ENCODE results near the gene R3HDML. TPM values are rescaled to one million over a fixed set of nuclear protein-coding genes. Genes with fewer than 3 reads are reported as not detected.

The R3HDML gene
- total RNA-seq, 2 donors from 2014 or later = not detected

GRCh38 chr20:44331201-44331600, 5.6 kb upstream of the R3HDML start:
- Histone ChIP-seq H3K36me3 (no peaks in the 10 kb centered on the region), H3K9me3 (no peaks in the 10 kb centered on the region), H3K27ac (no peak overlapping the region), H3K4me3 (no peak overlapping the region), H3K4me1 (ENCODE audit: control insufficient read depth in 1 of 2, low read depth in 2 of 2) (peaks cover 3 to 6% of the 10 kb centered on the region in 2 donors), H3K27me3 (replicated peaks; ENCODE audit: insufficient read depth) (no peaks in the 10 kb centered on the region)
- ATAC-seq (ENCODE audit: insufficient number of reproducible peaks, low FRiP score, low read depth) (no peak), DNase-seq (ENCODE audit: low spot score) (no peak)
- no peak for TF ChIP-seq CTCF (IDR thresholded peaks at IDR 0.05)

GRCh38 chr20:44334306-44334705, 2.5 kb upstream of the R3HDML start:
- Histone ChIP-seq H3K36me3 (no peaks in the 10 kb centered on the region), H3K27me3 (replicated peaks; ENCODE audit: insufficient read depth) (no peaks in the 10 kb centered on the region)

GRCh38 chr20:44334709-44335108, 2.1 kb upstream of the R3HDML start:
- Histone ChIP-seq H3K9me3 (no peaks in the 10 kb centered on the region), H3K36me3 (no peaks in the 10 kb centered on the region), H3K27ac (no peak overlapping the region), H3K4me1 (ENCODE audit: control insufficient read depth in 1 of 2, low read depth in 2 of 2) (no peaks in the 10 kb centered on the region), H3K27me3 (replicated peaks; ENCODE audit: insufficient read depth) (no peaks in the 10 kb centered on the region), H3K4me3 (no peak overlapping the region)
- DNase-seq (ENCODE audit: low spot score) = no peak
- TF ChIP-seq CTCF (IDR thresholded peaks at IDR 0.05) = no peak
- no peak for ATAC-seq (ENCODE audit: insufficient number of reproducible peaks, low FRiP score, low read depth)

More at GRCh38 chr20:44334306-44334705, 2.5 kb upstream of the R3HDML start:
- no peaks in the 10 kb centered on the region for H3K9me3 ChIP-seq
- H3K4me3 ChIP-seq = no peak overlapping the region
- TF ChIP-seq CTCF (IDR thresholded peaks at IDR 0.05) = no peak
- no peak for DNase-seq (ENCODE audit: low spot score)
- no peaks in the 10 kb centered on the region for H3K4me1 ChIP-seq (ENCODE audit: control insufficient read depth in 1 of 2, low read depth in 2 of 2)
- H3K27ac ChIP-seq = no peak overlapping the region
- no peak for ATAC-seq (ENCODE audit: insufficient number of reproducible peaks, low FRiP score, low read depth)

GRCh38 chr20:44335675-44336074, 1.2 kb upstream of the R3HDML start:
- no peaks in the 10 kb centered on the region for H3K4me1 ChIP-seq (ENCODE audit: control insufficient read depth in 1 of 2, low read depth in 2 of 2)
- H3K36me3 ChIP-seq = no peaks in the 10 kb centered on the region
- H3K9me3 ChIP-seq = no peaks in the 10 kb centered on the region
- no peak for DNase-seq (ENCODE audit: low spot score)
- ATAC-seq (ENCODE audit: insufficient number of reproducible peaks, low FRiP score, low read depth) = no peak
- TF ChIP-seq CTCF (IDR thresholded peaks at IDR 0.05) = no peak
- H3K4me3 ChIP-seq = no peak overlapping the region
- H3K27me3 ChIP-seq (replicated peaks; ENCODE audit: insufficient read depth) = no peaks in the 10 kb centered on the region
- no peak overlapping the region for H3K27ac ChIP-seq

GRCh38 chr20:44336086-44336485, 757 bp upstream of the R3HDML start:
- Histone ChIP-seq H3K27me3 (replicated peaks; ENCODE audit: insufficient read depth) (no peaks in the 10 kb centered on the region), H3K4me3 (no peak overlapping the region), H3K4me1 (ENCODE audit: control insufficient read depth in 1 of 2, low read depth in 2 of 2) (no peaks in the 10 kb centered on the region), H3K27ac (no peak overlapping the region), H3K36me3 (no peaks in the 10 kb centered on the region), H3K9me3 (no peaks in the 10 kb centered on the region)
- DNase-seq (ENCODE audit: low spot score) (no peak), ATAC-seq (ENCODE audit: insufficient number of reproducible peaks, low FRiP score, low read depth) (no peak)
- TF ChIP-seq CTCF (IDR thresholded peaks at IDR 0.05) = no peak

All from thoracic aorta (tissue), 2 donors.